ENCODE data around the gene HPD.
A peak's percentile ranks its signal among the peaks of the same experiment; 100 is the strongest.

Gene HPD

DNA sequence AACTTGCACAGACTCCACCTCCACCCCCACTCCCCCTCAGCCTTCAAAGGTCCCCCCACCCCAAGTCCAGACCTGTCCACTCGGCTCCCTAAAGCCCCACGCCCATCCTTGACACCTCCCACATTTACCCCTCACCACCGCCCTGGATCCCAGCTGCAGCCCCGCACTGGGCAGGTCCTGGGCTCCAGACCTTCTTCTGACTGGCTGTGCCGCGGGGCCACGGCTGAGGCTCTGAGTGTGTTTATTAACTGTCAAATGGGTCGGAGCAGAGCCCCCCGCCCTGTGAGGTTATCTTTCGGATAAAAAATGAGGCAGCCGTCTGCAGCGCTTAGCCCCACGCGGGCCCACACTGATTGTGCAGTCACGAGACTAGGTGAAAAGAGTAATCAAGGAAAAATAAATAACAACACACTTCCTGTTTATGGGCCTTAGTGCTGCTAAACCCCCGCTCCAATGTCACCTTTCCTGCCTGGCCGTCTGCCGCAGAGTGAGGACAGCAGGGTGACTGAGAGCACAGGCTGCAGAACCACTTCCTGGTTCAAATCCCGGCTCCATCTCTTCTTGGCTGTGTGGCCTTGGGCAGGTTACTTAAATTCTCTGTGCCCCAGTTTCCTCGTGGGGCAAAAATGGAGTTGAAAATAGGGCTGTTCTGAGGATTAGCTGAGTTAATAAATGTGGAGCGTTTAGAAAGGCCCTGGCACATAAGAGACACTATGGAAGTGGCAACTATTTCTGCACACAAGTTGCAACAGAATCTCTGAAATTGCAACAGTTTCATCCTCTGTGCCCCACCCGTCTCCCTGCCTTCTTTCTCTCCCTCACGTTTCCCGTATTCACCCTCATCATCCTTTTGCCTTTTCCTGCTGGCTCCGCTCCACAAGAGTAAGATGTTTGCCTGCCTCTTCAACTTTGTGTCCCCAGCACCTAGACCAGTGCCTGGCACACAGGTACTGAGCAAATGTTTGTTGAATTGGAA is 45.5 kb downstream of the HPD start:
- peak overlapping the region; percentile 32 for H3K9ac ChIP-seq (ENCODE audit: insufficient read length)
- DNase-seq (ENCODE audit: low read depth, low spot score), result no peak
- no peak for TF ChIP-seq EZH2 (IDR thresholded peaks at IDR 0.05)
- no peak for TF ChIP-seq POLR2AphosphoS5 (IDR thresholded peaks at IDR 0.05; ENCODE audit: borderline replicate concordance, low read depth, low read length)
- TF ChIP-seq FOXP2 (optimal IDR thresholded peaks at IDR 0.05; ENCODE audit: control extremely low read depth, extremely low read length, insufficient read depth), result no peak
- no peak overlapping the region for H3K4me3 ChIP-seq
- H3K27ac ChIP-seq, result peak overlapping the region; percentile 57; the same call in 1 of the 2 replicates
- H3K36me3 ChIP-seq (ENCODE audit: insufficient read depth, low read length), result peaks cover 75% of the 10 kb centered on the region
- no peaks in the 10 kb centered on the region for H3K9me3 ChIP-seq (ENCODE audit: low read depth, low read length)

- peak overlapping the region; percentile 71 for H3K4me3 ChIP-seq
- no peak overlapping the region for H3K9ac ChIP-seq (ENCODE audit: insufficient read length)
- H3K9me3 ChIP-seq (ENCODE audit: low read depth, low read length), result no peaks in the 10 kb centered on the region
- H3K36me3 ChIP-seq (ENCODE audit: insufficient read depth, low read length), result peaks cover 71% of the 10 kb centered on the region
- DNase-seq (ENCODE audit: low read depth, low spot score), result no peak
- no peak overlapping the region for H3K27ac ChIP-seq
- TF ChIP-seq POLR2AphosphoS5 (IDR thresholded peaks at IDR 0.05; ENCODE audit: borderline replicate concordance, low read depth, low read length) (no peak), EZH2 (IDR thresholded peaks at IDR 0.05) (no peak), FOXP2 (optimal IDR thresholded peaks at IDR 0.05; ENCODE audit: control extremely low read depth, extremely low read length, insufficient read depth) (no peak)
Measured at GRCh38 chr12:121812320-121812871, 46.3 kb downstream of the HPD start.

DNA sequence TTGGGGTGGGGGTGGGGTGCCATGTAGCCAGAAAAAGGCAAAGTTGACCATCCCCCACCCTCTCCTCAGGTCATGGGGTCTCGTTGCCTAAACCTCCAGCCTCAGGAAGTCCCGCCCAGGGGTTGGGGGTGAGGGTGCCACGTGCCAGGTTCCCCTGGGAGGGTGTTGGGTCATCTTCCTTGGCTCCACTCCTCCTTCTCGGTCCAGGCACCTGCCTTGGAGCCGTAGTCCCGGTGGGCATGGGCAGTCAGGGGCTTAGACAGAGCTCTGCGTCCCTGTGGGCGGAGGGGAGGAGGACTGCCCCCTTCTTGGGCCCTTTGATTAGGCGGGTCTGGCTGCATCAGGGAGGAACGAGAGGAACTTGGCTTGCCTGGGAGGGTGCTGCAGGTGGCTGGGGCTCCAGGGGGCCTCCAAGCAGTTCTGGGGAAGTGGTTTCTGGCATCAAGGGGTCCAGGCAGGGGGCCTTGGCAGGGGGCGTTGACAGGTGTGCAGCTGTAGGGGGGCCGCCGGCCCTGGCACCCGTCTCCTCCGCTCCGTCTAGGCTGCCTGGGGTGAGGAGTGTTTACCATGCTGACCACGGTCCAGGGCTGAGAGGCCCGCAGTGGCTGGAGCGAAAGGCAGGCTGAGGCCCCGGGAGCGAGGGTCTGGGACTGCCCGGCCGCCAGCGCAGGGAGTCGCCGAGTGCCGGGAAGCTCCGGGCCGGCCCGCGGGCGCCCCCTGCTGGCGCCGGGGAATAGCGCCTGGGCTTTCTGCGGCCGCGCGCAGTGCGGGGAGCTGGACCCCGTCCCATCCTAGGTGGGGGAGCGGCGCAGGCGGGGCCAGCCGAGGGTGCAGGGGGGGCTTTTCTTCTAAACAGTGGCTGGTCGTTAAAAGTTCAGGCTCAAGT is 47.0 kb downstream of the HPD start:
- no peak for DNase-seq (ENCODE audit: low read depth, low spot score)
- Histone ChIP-seq H3K36me3 (ENCODE audit: insufficient read depth, low read length) (peaks cover 64% of the 10 kb centered on the region), H3K27ac (no peak overlapping the region), H3K9ac (ENCODE audit: insufficient read length) (peak overlapping the region; percentile 41), H3K9me3 (ENCODE audit: low read depth, low read length) (no peaks in the 10 kb centered on the region), H3K4me3 (peak overlapping the region; percentile 71)
- no peak for TF ChIP-seq FOXP2 (optimal IDR thresholded peaks at IDR 0.05; ENCODE audit: control extremely low read depth, extremely low read length, insufficient read depth)
- no peak for TF ChIP-seq EZH2 (IDR thresholded peaks at IDR 0.05)

- TF ChIP-seq FOXP2 (optimal IDR thresholded peaks at IDR 0.05; ENCODE audit: control extremely low read depth, extremely low read length, insufficient read depth) (no peak), EZH2 (IDR thresholded peaks at IDR 0.05) (no peak)
- Histone ChIP-seq H3K9ac (ENCODE audit: insufficient read length) (no peak overlapping the region), H3K4me3 (peak overlapping the region; percentile 71; the same call in 1 of the 2 replicates), H3K9me3 (ENCODE audit: low read depth, low read length) (no peaks in the 10 kb centered on the region), H3K36me3 (ENCODE audit: insufficient read depth, low read length) (peaks cover 59% of the 10 kb centered on the region), H3K27ac (no peak overlapping the region)
- no peak for DNase-seq (ENCODE audit: low read depth, low spot score)
Measured at GRCh38 chr12:121810833-121811433, 47.7 kb downstream of the HPD start.

- H3K36me3 ChIP-seq (ENCODE audit: insufficient read depth, low read length), result peaks cover 57% of the 10 kb centered on the region
- no peaks in the 10 kb centered on the region for H3K9me3 ChIP-seq (ENCODE audit: low read depth, low read length)
- H3K27ac ChIP-seq, result no peak overlapping the region
- TF ChIP-seq FOXP2 (optimal IDR thresholded peaks at IDR 0.05; ENCODE audit: control extremely low read depth, extremely low read length, insufficient read depth) (no peak), POLR2AphosphoS5 (IDR thresholded peaks at IDR 0.05; ENCODE audit: borderline replicate concordance, low read depth, low read length) (no peak), EZH2 (IDR thresholded peaks at IDR 0.05) (no peak)
- no peak overlapping the region for H3K4me3 ChIP-seq
- no peak for DNase-seq (ENCODE audit: low read depth, low spot score)
- H3K9ac ChIP-seq (ENCODE audit: insufficient read length), result no peak overlapping the region
Measured at GRCh38 chr12:121810234-121810817, 48.3 kb downstream of the HPD start.

GRCh38 chr12:121809712-121810116 is 48.9 kb downstream of the HPD start:
- H3K36me3 ChIP-seq (ENCODE audit: insufficient read depth, low read length), result peaks cover 51% of the 10 kb centered on the region
- no peak for TF ChIP-seq EZH2 (IDR thresholded peaks at IDR 0.05)
- no peak for TF ChIP-seq POLR2AphosphoS5 (IDR thresholded peaks at IDR 0.05; ENCODE audit: borderline replicate concordance, low read depth, low read length)
- TF ChIP-seq FOXP2 (optimal IDR thresholded peaks at IDR 0.05; ENCODE audit: control extremely low read depth, extremely low read length, insufficient read depth), result no peak
- no peaks in the 10 kb centered on the region for H3K9me3 ChIP-seq (ENCODE audit: low read depth, low read length)
- H3K27ac ChIP-seq, result no peak overlapping the region
- no peak overlapping the region for H3K4me3 ChIP-seq
- no peak overlapping the region for H3K9ac ChIP-seq (ENCODE audit: insufficient read length)
- no peak for DNase-seq (ENCODE audit: low read depth, low spot score)

DNA sequence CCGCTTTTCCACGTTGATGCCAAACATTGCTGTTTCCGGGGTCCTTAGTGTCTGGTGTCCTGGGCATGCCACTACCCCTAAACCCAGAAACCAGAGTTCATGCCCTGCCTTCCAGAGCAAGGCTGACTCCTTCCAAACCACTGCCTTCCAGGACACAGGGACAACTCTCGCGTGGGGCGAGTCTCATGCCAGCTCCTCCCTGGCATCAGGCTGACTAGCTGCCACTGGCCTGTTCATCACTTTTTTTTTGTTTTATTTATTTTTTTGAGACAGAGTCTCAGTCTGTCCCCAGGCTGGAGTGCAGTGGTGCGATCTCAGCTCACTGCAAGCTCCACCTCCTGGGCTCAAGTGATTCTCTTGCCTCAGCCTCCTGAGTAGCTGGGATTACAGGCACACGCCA is 50.0 kb downstream of the HPD start:
- DNase-seq (ENCODE audit: low read depth, low spot score), result no peak
- no peak for TF ChIP-seq FOXP2 (optimal IDR thresholded peaks at IDR 0.05; ENCODE audit: control extremely low read depth, extremely low read length, insufficient read depth)
- no peak for TF ChIP-seq POLR2AphosphoS5 (IDR thresholded peaks at IDR 0.05; ENCODE audit: borderline replicate concordance, low read depth, low read length)
- TF ChIP-seq EZH2 (IDR thresholded peaks at IDR 0.05), result no peak
- peaks cover 43% of the 10 kb centered on the region for H3K36me3 ChIP-seq (ENCODE audit: insufficient read depth, low read length)
- H3K4me3 ChIP-seq, result no peak overlapping the region
- H3K9ac ChIP-seq (ENCODE audit: insufficient read length), result no peak overlapping the region
- H3K9me3 ChIP-seq (ENCODE audit: low read depth, low read length), result no peaks in the 10 kb centered on the region
- no peak overlapping the region for H3K27ac ChIP-seq
